HG02970 (cell line): ENCODE data around the gene LHCGR.
"Not testable (repeated sequence)": the region's sequence is repeated elsewhere in the genome, so short reads cannot be mapped to it uniquely, and the experiment has no call there.

Source experiments
- ATAC-seq: cut with Tn5 transposase; IDR thresholded peaks from one replicate; pipeline ENCODE4 v1.9.1; 2021; ENCODE audit warnings: mild to moderate bottlenecking, moderate library complexity, moderate number of reproducible peaks; ENCODE audit not compliant: unreplicated experiment, low FRiP score

Gene LHCGR

DNA sequence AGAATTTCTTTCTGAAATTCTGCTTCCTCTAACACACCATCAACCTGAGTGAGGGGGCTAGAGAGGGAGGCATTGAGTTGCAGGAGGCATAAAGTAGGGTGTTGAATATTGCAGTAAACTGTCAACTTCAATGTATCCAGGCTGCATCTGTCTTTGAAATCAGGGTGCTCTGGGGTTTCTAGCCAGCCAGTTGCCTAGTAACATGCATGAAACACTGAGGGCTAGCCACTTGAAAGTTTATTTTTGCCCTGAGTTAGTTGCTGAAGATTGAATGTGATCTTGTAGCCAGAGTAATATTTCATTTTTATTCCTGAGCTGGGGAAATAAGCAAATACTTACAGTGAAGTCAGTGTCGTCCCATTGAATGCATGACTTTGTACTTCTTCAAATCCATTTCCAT lies 41.9 kb downstream of the LHCGR start:
- ATAC-seq, result no peak

DNA sequence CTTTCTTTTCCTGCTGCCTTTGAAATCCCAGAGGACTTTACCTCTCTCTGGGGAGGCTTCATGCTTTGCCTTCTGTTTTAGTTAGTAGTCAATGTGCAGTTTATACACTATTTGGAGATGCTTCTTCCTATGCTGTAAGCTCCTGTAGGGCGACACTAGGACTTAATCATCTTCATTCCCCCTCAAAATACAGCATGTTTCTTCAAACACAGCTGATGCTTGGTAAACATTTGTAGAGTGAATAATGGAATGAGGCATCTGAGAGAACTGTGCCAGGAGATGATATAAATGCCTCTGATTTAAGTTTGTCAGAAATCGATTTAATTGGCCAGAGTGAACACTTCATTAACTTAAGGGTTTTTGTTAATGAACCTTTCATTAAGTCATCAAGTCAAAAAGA lies 43.4 kb downstream of the LHCGR start:
- no peak for ATAC-seq

DNA sequence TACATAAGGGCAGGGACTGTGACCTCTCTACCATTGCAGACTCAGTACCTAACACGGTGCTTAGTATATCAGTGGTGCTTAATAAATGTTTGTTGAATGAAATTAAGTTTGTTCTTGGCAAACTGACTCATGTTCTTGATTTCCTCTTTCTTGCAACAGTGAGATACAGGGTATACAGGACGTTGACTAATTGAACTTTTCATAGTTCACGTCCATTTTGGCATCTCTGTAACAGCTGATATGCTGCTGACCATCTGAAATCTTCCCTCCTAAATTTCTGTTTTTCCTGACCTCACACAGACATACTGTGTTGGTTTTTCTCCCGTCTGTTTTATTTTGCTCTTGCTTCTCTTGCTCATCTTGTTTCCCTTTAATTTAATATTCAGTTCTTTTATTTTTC lies 44.2 kb downstream of the LHCGR start:
- ATAC-seq, result no peak

DNA sequence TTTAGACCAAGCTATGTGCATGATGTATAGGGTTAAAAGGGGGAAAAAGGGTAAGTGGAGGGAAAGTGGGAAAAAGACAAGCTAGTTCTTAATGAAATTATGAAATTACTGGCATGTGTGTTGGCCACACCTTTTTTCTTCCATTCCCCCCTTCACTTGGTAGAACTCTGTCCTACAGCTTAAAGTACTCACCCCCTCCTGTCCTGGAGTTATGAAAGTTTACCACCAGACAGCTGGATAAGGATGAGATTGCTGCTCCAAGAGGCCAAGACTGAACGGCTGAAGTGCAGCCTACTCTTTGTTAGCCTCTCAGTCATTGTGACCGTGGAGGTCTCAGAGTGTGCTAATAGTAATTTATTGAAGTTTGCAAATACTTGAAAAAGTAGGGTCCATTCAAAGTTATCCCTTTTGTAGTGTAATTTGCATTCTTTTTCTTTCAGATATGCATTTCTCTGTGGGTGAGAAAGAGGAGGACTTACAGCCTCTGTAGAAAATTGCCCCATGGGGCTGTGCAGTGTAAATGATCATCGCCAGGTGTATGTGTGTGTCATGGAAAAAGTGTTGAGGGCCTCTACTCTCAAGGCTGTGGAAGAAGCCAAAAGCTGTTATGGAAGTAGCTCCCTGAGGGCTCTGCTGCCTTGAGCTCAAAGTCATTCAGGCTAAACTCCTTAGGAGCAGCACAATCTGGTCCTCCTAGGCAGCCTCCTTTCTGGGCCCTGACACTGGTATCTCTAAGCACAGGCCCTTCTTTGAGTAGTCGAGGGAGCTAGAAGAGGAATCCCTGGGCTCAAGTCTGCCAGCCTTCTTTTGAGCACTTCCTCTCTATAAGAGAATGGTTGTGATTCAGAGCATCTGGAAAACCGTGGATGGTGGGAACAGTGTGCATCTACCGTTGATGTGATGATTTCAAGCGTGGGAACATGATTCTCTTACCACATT lies 46.2 kb downstream of the LHCGR start:
- no peak for ATAC-seq

DNA sequence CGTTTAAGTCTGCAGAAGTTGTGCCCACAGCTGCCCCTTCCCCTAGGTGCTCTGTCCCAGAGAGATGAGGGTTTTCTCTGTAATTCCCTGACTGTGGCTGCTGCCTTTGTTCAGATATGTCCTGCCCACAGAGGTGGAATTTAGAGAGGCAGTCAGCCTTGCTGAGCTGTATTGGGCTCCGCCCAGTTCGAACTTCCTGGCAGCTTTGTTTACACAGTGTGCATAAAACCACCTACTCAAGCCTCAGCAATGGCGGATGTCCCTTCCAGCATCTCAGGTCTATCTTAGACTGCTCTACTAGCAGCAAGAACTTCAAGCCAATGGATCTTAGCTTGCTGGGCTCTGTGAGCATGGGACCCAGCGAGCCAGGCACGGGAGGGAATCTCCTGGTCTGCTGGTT lies 48.1 kb downstream of the LHCGR start:
- no peak for ATAC-seq

DNA sequence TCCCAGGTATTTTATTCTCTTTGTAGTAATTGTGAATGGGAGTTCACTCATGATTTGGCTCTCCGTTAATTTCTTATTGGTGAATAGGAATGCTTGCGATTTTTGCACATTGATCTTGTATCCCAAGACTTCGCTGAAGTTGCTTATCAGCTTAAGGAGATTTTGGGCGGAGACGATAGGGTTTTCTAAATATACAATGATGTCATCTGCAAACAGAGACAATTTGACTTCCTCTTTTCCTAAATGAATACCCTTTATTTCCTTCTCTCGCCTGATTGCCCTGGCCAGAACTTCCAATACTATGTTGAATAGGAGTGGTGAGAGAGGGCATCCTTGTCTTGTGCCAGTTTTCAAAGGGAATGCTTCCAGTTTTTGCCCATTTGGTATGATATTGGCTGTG lies 51.9 kb downstream of the LHCGR start:
- not testable (repeated sequence) for ATAC-seq

DNA sequence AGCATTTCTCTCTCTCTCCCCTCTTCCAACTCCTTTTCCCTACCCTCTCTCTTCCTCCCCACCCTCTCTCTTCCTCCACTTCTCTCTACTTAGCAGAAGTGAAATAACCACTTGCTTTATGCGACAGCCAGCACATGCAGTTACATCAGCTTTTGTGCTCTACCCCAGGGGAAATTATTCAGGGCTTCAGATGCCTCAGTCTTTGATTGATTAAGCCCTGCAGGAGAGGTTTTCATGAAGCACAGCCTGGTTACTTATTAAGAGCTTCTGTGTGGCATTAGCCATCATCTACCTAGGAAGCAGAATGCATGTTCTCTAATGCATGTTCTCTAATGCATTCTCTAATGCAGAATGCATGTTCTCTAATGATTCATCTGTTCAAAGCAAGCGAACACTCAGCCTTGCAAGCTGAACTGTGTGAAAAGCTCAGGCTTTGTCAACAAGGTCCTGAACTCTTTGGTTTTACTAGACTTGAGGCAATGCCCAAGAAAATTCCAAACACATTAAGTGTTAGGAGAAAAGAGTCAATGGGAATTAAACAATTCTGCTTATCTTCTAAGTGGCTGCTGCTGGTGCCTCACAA lies 56.1 kb downstream of the LHCGR start:
- no peak for ATAC-seq

DNA sequence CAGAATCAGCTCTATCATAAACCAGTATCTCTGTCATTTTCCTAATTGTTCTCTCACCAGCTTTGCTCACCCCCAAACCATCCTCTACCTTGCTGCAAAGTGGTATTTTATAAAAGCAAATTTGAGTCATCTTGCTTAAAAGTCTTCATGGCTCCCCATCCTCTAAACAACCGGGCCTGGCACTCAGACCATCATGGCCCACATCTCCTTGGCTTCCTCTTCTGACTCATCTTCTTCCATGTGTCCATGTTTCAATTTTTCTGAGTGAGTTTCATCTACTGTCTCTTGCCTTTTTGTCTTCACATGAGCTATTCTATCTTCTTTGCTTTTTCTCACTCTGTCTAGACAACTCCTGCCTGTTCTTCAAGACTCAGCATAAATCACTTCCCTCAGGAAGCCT lies 58.6 kb downstream of the LHCGR start:
- no peak for ATAC-seq

DNA sequence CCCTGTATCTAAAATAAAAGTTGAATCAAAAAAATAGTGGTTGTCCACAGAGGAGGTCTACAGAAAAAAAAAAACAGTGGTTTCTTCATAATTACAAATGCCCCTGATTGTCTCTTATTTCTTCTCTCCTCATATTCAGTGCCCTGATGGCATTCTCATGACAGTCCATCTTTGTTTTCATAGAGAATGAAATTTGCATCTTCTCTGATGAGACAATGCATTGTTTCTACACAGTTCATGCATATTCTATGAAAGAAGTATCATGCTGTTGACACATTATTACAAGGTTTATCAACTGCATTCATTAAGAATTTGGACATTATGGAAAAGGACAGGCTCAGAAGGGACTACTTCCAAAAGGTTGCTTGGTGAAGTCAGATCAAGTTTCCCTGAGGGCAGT lies 59.5 kb downstream of the LHCGR start:
- no peak for ATAC-seq

DNA sequence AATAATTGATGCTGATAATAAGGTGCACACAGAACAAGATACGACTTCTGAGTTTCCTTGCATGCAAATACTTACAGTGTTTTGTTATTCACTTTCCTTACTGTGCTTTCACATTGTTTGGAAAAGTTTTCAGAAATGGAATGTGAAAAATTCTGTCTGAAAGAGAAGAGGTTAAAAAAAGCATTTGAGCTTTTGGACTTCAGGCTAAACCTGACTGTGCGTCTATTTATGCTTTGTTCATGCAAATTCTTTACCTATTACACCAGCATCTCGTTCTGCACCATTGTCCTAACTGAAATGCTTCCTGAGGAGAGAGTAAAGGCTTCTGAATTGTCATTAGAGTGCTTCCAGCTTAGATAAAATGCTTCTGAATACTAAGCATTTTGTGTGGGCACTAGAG lies 61.4 kb downstream of the LHCGR start:
- no peak for ATAC-seq

DNA sequence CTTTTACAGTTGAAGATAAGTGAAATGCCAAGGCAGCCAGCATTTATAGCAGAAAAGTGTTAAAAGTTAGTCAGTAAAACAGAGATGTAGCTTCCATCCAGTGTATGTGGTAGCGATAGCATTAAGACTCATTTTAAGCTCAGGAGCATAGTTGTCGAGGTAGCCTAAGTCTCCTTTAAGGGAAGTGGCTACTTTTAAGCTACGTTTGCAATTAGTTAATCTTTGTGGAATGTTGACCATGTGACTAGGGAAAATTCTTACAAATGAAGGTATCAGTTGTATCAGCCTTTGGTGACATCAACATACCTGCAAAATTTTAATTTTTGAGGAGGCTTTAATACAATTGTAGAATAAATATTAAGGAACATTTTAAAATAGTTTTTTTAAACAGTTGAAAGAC lies 61.9 kb downstream of the LHCGR start:
- no peak for ATAC-seq

DNA sequence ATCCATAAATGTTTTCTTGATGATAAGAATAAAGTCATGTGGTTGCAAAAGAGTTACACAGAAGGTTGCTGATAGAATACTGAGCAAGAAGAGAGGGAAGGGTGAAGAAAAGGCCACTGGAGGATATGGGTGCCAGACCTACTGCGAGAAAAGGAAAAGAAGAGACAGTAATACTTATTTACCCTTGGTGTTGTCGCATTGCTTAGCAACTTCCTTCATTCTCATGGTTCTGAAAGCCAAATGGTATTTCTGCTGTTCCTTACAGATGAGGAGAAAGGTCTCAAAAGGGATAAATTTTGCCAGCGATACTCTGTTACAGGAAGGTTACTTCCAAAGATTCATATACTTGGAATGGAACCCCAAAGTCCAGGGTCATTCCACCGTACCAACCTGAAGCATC lies 62.5 kb downstream of the LHCGR start:
- no peak for ATAC-seq

DNA sequence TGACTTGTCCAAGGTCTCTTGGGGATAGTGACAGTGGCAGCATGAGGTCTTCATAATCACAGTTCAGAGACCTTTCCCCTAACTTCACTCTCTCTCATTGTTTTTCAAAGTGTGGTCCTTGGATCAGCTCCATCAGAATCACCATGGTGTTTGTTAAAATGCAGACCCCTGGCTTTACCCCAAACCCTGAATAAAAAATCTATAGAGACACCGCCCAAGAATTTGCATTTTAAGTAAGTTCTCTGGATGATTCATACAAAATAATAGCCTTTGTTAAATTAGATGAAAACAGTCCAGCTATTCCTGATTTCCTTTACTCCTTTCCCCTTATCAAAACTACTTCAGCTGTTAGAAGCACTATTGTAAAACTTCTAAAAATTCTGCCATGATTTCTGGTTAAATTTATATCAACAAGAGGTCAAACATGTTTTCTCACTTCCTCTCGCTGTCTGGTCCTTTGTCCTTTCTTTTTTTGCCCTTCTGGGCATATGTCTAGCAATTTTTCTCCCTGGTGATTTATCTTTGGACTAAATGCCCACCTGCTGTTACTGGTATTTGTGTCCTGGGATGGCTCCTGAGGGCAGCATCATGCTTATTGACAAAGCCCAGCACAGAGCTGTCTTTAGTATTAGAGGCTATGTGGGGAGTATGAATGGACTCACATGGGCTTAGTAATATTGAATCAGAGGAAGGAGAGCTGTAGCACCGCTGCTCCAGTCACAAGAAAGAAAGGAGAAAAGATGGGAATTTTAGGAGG lies 63.4 kb downstream of the LHCGR start:
- no peak for ATAC-seq

DNA sequence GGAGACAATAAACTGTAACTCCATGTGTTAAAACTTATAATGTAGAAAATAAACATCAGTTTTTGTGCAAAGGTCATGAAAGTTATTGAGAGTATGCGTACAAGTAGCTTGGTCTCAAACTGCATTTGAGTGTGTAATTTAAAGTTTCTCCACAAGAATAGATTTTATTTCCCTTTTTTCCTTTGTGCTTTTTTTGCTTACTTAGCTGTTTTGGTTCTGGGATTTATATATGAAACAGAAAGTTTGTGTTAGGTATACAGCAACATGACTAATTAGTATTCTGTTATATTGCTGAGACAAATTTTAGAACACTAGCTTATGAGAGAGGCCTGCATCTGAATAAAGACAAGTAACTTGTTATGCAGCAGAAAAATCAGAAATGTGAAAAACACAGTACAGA lies 70.4 kb downstream of the LHCGR start:
- no peak for ATAC-seq

DNA sequence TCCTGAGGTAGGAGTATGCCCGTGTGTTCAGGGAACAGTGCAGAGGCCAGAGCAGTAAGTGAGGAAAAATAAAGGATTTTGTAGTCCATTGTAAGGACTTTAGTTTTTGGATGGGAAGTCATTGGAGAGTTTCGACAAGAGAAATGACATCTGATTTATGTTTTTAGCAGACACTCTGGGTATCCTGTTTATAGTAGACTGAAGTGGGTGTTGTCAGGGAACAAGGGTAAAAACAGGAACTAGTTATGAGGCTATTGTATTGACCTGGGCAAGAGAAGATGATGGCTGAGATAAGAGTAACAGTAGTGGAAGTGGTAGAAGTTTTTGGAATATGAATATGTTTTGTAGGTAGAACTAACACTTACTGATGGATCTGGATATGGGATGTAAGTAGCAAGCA lies 78.1 kb downstream of the LHCGR start:
- no peak for ATAC-seq

DNA sequence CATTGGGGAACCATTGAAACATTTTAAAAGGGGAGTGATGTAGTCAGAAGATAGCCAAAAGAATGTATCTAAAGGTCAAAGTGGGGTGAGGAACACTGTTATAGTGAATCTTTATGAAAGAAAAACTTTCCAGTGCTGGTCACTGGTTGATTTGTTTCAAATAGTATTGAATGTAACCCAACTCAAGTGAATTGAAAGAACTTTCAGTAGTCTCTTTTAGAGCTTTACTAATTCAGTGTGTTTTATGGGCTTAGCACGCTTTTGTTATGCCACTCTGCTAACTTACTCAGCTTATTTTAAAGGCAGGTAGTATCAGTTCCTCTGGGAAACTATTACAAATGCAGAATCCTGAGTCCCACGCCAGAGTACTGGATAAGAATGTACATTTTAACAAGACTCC lies 80.6 kb downstream of the LHCGR start:
- ATAC-seq, result no peak

DNA sequence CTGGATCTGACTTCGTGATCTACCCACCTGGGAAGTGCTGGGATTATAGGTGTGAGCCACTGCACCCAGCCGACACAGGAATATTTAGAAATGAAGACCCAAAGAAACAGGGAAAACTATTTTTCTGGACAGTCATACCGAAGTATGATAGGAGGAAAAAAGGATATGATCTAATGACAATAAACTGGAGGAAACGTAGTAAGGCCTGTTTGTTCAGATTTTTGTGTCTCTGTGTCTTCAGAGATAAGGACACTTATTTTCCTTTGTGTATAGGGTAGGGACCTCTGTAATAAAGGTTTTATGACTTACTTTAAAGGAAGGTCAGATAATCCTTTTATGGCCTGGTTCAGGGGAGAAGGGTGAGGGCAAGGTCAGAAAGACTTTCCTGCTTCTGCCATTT lies 81.9 kb downstream of the LHCGR start:
- ATAC-seq, result no peak

DNA sequence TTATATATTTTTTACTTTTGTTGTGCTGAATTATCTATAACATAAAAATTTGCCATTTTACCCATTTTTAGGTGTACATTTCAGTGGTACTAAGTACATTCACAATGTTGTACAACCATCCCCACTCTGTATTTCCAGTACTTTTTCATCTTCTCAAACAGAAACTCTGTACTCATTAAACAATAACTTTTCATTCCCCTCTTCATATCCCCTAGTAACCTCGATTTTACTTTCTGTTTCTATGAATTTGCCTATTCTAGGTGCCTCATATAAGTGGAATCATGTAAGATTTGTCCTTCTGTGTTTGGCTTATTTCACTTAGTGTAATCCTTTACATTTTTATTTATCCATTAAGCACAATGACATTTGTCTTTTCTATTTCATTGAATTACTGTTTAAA lies 86.5 kb downstream of the LHCGR start:
- ATAC-seq, result peak; percentile 80

DNA sequence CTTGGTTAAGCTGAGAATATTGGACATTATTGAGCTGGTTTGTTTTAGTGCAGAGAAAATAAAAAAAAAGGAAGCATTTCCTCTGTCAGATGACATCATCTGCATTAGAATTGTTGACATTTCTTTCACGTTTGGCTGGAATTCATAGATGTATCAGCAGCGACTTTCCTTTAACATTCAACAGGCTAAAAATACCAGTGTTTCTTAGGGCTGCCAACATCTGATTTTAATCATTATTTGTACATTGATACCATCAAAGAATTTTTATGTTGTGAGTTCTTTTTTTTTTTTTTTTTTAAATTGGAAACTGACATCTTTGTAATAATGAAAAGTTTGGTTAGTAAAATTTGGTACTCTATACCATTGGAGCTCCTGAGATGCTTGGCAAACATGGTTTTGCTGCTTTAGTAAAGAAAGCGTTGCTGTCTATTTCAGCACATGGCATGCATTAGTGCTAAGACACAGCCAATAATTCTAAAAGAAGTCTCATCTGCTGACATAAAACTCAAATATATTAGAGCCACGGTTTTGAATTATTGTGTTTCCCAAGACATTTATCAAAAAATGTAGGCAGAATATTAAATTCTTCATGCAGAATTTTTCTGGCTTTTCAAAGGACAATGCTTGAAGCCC lies 104.2 kb downstream of the LHCGR start:
- no peak for ATAC-seq

DNA sequence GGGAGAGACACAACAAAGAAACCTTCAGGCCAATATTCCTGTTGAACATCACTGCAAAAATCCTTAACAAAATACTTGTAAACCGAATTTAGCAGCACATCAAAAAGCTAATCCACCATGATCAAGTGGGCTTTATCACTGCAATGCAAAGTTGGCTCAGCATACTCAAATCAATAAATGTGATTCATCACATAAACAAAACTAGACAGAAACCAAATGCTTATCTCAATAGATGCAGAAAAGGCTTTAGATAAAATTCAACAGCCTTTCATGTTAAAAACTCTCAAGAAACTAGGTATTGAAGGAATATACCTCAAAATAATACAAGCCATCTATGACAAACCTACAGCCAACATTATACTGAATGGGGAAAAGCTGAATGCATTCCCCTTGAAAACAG lies 117.3 kb downstream of the LHCGR start:
- ATAC-seq, result no peak
